GM12892 (cell line): ENCODE data around the gene SLC4A5.

ENCODE experiments used
- POLR2A ChIP-seq: IDR thresholded peaks from 2 replicates; pipeline ENCODE4 v1.6.1; 2011; ENCODE audit warnings: low read depth, low read length, control low read depth
- POLR2AphosphoS5 ChIP-seq: IDR thresholded peaks from 2 replicates; pipeline ENCODE4 v1.6.1; 2011; ENCODE audit warnings: low read depth, low read length, control low read depth

- TF ChIP-seq POLR2A (no peak), POLR2AphosphoS5 (no peak)
These were observed 34.8 kb upstream of the SLC4A5 start for GRCh38 chr2:74378007-74378406.
